Esophagus squamous epithelium (tissue), 4 donors: ENCODE results near the gene AP5Z1.

Experiments used
- POLR2A ChIP-seq, 4 donors: fragments of 450-650 bp; IDR thresholded peaks; one replicate each; pipeline ENCODE4 v1.6.1; 2017; ENCODE audit warnings: antibody characterized with exemption in 4 of 4, mild to moderate bottlenecking in 4 of 4, moderate library complexity in 3 of 4
- TF ChIP-seq, protein P1 (sequence below), 6 experiments: fragments of 450-650 bp in 4 of 6; fragments of 200-600 bp in 2 of 6; sonication (generic) in 2 of 6; IDR thresholded peaks; one replicate each; pipeline ENCODE4 v1.5.1; 2016 to 2019; ENCODE audit warnings: antibody characterized with exemption in 6 of 6, mild to moderate bottlenecking in 4 of 6, moderate library complexity in 4 of 6

DNA sequence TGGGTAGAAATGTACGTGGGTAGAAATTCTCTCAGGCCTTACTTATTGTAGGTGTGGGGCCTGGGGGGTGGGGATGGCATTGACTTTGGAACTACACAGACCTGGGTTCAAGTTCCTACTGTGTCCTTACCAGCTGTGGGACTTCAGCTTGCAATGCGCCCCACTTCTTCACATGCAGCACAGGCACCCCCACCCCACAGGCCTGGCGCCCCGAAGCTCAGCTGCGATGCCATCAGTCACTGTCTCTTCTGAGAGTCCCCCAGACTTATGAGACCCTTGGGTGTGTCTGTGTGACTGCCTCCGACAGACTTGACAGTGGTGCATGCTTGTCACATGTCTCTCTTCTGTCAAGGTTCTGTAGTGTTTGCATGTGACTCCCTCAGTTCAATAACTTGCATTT is 3.1 kb upstream of the AP5Z1 start:
- TF ChIP-seq, protein P1, sequence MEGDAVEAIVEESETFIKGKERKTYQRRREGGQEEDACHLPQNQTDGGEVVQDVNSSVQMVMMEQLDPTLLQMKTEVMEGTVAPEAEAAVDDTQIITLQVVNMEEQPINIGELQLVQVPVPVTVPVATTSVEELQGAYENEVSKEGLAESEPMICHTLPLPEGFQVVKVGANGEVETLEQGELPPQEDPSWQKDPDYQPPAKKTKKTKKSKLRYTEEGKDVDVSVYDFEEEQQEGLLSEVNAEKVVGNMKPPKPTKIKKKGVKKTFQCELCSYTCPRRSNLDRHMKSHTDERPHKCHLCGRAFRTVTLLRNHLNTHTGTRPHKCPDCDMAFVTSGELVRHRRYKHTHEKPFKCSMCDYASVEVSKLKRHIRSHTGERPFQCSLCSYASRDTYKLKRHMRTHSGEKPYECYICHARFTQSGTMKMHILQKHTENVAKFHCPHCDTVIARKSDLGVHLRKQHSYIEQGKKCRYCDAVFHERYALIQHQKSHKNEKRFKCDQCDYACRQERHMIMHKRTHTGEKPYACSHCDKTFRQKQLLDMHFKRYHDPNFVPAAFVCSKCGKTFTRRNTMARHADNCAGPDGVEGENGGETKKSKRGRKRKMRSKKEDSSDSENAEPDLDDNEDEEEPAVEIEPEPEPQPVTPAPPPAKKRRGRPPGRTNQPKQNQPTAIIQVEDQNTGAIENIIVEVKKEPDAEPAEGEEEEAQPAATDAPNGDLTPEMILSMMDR (IDR thresholded peaks at IDR 0.05): no peak
- TF ChIP-seq POLR2A (IDR thresholded peaks at IDR 0.05): no peak
